Fibroblast of villous mesenchyme (primary cell): ENCODE results near the gene TNFAIP8L3. TPM values are rescaled to one million over a fixed set of nuclear protein-coding genes. Genes with fewer than 3 reads are reported as not detected.

Experiments
- DNase-seq: peaks from one replicate; pipeline ENCODE4 v3.0.0-alpha.2; 2010; ENCODE audit warnings: low read depth
- H3K4me3 ChIP-seq: 2 replicates; pipeline ENCODE4 v1.5.1; 2011; ENCODE audit warnings: low read depth, mild to moderate bottlenecking, low read length
- total RNA-seq: library from RNA; depleted of rRNA; stranded (reverse); fragments of >200 nt; gene quantifications from 2 replicates; pipeline ENCODE4 v1.2.3, GENCODE V29; 2012
- TF ChIP-seq, protein P1 (sequence below): IDR thresholded peaks from 2 replicates; pipeline ENCODE4 v1.5.1; 2012; ENCODE audit warnings: low read depth, mild to moderate bottlenecking, low read length; ENCODE audit not compliant: insufficient read depth

The TNFAIP8L3 gene
- total RNA-seq, 1 donor, result 0.43 TPM

- TF ChIP-seq, protein P1, sequence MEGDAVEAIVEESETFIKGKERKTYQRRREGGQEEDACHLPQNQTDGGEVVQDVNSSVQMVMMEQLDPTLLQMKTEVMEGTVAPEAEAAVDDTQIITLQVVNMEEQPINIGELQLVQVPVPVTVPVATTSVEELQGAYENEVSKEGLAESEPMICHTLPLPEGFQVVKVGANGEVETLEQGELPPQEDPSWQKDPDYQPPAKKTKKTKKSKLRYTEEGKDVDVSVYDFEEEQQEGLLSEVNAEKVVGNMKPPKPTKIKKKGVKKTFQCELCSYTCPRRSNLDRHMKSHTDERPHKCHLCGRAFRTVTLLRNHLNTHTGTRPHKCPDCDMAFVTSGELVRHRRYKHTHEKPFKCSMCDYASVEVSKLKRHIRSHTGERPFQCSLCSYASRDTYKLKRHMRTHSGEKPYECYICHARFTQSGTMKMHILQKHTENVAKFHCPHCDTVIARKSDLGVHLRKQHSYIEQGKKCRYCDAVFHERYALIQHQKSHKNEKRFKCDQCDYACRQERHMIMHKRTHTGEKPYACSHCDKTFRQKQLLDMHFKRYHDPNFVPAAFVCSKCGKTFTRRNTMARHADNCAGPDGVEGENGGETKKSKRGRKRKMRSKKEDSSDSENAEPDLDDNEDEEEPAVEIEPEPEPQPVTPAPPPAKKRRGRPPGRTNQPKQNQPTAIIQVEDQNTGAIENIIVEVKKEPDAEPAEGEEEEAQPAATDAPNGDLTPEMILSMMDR, result no peak
- no peak for DNase-seq
- no peak overlapping the region for H3K4me3 ChIP-seq
Measured at GRCh38 chr15:51065261-51065660, 29.4 kb downstream of the TNFAIP8L3 start.

DNA sequence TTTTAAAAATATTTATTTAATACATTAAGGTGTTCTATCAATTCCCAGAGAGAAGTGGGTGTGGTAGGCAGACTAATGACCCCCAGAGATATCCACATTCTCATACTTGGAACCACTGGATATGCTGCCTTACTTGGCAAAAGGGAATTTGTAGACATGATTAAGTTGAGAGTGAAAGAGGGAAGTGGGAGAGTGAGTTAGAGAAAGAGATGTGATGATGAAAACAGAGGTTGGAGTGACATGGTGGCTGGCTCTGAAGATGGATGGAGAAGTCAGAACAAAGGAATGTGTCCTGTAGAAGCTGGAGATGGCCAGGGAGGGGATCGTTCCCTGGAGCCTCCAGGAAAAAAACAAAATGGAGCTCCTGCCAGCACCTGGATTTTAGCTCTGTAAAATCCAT, 32.0 kb downstream of the TNFAIP8L3 start:
- no peak overlapping the region for H3K4me3 ChIP-seq
- no peak for DNase-seq
- TF ChIP-seq, protein P1, result no peak

- DNase-seq, result no peak
- TF ChIP-seq, protein P1, result no peak
- no peak overlapping the region for H3K4me3 ChIP-seq
Measured at GRCh38 chr15:51060030-51060673, 34.6 kb downstream of the TNFAIP8L3 start.

- no peak overlapping the region for H3K4me3 ChIP-seq
- TF ChIP-seq, protein P1, result no peak
- no peak for DNase-seq
Measured at GRCh38 chr15:51054535-51054934, 40.2 kb downstream of the TNFAIP8L3 start.

GRCh38 chr15:51053571-51053970, 41.1 kb downstream of the TNFAIP8L3 start:
- TF ChIP-seq, protein P1, result no peak
- no peak overlapping the region for H3K4me3 ChIP-seq
- DNase-seq, result no peak

- TF ChIP-seq, protein P1, result no peak
- DNase-seq, result no peak
- H3K4me3 ChIP-seq, result no peak overlapping the region
Measured at GRCh38 chr15:51051776-51052175, 42.9 kb downstream of the TNFAIP8L3 start.

DNA sequence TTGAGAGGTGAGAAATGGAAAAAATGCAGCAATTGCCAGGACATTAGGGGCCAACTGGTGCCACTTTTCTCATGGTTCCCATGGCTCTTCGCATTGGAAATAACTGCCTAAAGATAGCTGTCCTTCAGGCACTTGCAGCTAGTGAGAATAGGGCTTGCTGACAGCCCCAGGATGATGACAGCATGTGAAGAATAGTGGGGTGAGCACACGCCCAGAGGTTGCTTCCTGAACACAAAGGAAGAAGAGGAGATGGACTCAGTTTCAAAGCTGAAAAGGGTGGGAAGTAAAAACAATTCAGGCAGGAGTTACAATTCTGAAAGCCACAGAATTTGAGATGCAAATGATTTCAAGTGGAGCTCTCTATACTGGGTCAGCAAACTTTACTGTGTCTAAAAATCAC, 45.6 kb downstream of the TNFAIP8L3 start:
- TF ChIP-seq, protein P1, result no peak
- no peak overlapping the region for H3K4me3 ChIP-seq
- DNase-seq, result no peak
